ENCODE results near the gene RANBP17.
A peak's percentile ranks its signal among the peaks of the same experiment; 100 is the strongest.

Gene RANBP17

GRCh38 chr5:170861917-170862766 lies at the start of gene RANBP17 (continued):
- TF ChIP-seq ZNF202 (tag by site-specific recombination; IDR thresholded peaks at IDR 0.05; ENCODE audit: borderline replicate concordance) (no peak), ZNF664 (tag by site-specific recombination; IDR thresholded peaks at IDR 0.05) (no peak), ZNF398 (tag by site-specific recombination; IDR thresholded peaks at IDR 0.05) (0 out of 2 replicates have a peak, but pooled peaks have one; percentile 15), ZNF529 (tag by site-specific recombination; IDR thresholded peaks at IDR 0.05; ENCODE audit: insufficient replicate concordance) (no peak), ZBTB6 (tag by site-specific recombination; IDR thresholded peaks at IDR 0.05) (peak; percentile 91), ZNF600 (tag by site-specific recombination; IDR thresholded peaks at IDR 0.05) (no peak), ZNF76 (tag by site-specific recombination; IDR thresholded peaks at IDR 0.05; ENCODE audit: borderline replicate concordance, low read depth) (peak; percentile 50; the same call in 1 of the 2 replicates), ZXDB (tag by site-specific recombination; IDR thresholded peaks at IDR 0.05) (no peak), ZBTB17 (tag by site-specific recombination; IDR thresholded peaks at IDR 0.05) (peak; percentile 87), ZBTB20 (tag by site-specific recombination; IDR thresholded peaks at IDR 0.05) (peak; percentile 43; the same call in 1 of the 2 replicates)

- H3K9me3 ChIP-seq (ENCODE audit: control insufficient read depth, insufficient read depth, low read depth, low read length): no peaks in the 10 kb centered on the region
- TF ChIP-seq ZBTB48 (tag by site-specific recombination; IDR thresholded peaks at IDR 0.05) (no peak), TRIM28 (IDR thresholded peaks at IDR 0.05; ENCODE audit: borderline replicate concordance, low read length) (no peak), ZNF791 (tag by site-specific recombination; IDR thresholded peaks at IDR 0.05) (no peak), ZNF19 (tag by site-specific recombination; IDR thresholded peaks at IDR 0.05; ENCODE audit: low read depth) (no peak), ZNF692 (tag by site-specific recombination; IDR thresholded peaks at IDR 0.05) (no peak), PRDM1 (tag by site-specific recombination; IDR thresholded peaks at IDR 0.05) (no peak), ZNF623 (tag by site-specific recombination; IDR thresholded peaks at IDR 0.05) (no peak), ZNF626 (tag by site-specific recombination; IDR thresholded peaks at IDR 0.05) (no peak), ZNF398 (tag by site-specific recombination; IDR thresholded peaks at IDR 0.05) (no peak), ZNF132 (tag by site-specific recombination; IDR thresholded peaks at IDR 0.05; ENCODE audit: borderline replicate concordance) (no peak), ZNF639 (tag by site-specific recombination; IDR thresholded peaks at IDR 0.05) (no peak)
- POLR2A ChIA-PET: no interaction called here
- CTCF ChIA-PET: interaction anchor here (0.6 to 0.7 kb wide), 2 partner anchors 25 to 329 kb away, joined by 3 read pairs; no protein-coding TSS in a partner anchor
- no peaks in the 10 kb centered on the region for H3K4me1 ChIP-seq (ENCODE audit: control insufficient read depth, insufficient read depth, low read length)
- no peaks in the 10 kb centered on the region for H3K36me3 ChIP-seq (ENCODE audit: control insufficient read depth in 2 of 2, insufficient read depth in 1 of 2, low read length in 2 of 2)
- H3K27ac ChIP-seq (ENCODE audit: extremely low read depth, low read depth, low read length): no peak overlapping the region
- no peak overlapping the region for H3K4me3 ChIP-seq (ENCODE audit: low read depth, low read length)
Measured at GRCh38 chr5:170813231-170813630, 48.6 kb upstream of the RANBP17 start.
